ENCODE measurements around the gene ANO10.

ANO10 gene

GRCh38 chr3:43399034-43399433 lies 222.8 kb downstream of the ANO10 start:
- Histone ChIP-seq H3K9ac (ENCODE audit: insufficient read length, low read depth) (no peak overlapping the region), H3K9me3 (ENCODE audit: insufficient read depth, low read length) (no peaks in the 10 kb centered on the region), H3K36me3 (ENCODE audit: insufficient read depth, insufficient read length, low read length) (no peaks in the 10 kb centered on the region), H3K27me3 (ENCODE audit: insufficient read depth, insufficient read length) (no peaks in the 10 kb centered on the region), H3K4me3 (ENCODE audit: insufficient read length, low read depth) (no peak overlapping the region), H3K4me1 (ENCODE audit: insufficient read depth, insufficient read length) (no peaks in the 10 kb centered on the region)
- TF ChIP-seq ZNF274 (IDR thresholded peaks at IDR 0.05; ENCODE audit: low read depth, low read length) (no peak), SUZ12 (IDR thresholded peaks at IDR 0.05; ENCODE audit: extremely low read depth, insufficient read depth, insufficient read length) (no peak), YY1 (IDR thresholded peaks at IDR 0.05; ENCODE audit: insufficient read depth, insufficient read length) (no peak)
- DNase-seq (ENCODE audit: low read depth, low spot score): no peak

GRCh38 chr3:43394041-43394554 lies 227.7 kb downstream of the ANO10 start:
- no peaks in the 10 kb centered on the region for H3K4me1 ChIP-seq (ENCODE audit: insufficient read depth, insufficient read length)
- H3K27me3 ChIP-seq (ENCODE audit: insufficient read depth, insufficient read length): no peaks in the 10 kb centered on the region
- no peaks in the 10 kb centered on the region for H3K36me3 ChIP-seq (ENCODE audit: insufficient read depth, insufficient read length, low read length)
- no peaks in the 10 kb centered on the region for H3K9me3 ChIP-seq (ENCODE audit: insufficient read depth, low read length)
- no peak overlapping the region for H3K4me3 ChIP-seq (ENCODE audit: insufficient read length, low read depth)
- no peak for DNase-seq (ENCODE audit: low read depth, low spot score)
- TF ChIP-seq YY1 (IDR thresholded peaks at IDR 0.05; ENCODE audit: insufficient read depth, insufficient read length) (no peak), ZNF274 (IDR thresholded peaks at IDR 0.05; ENCODE audit: low read depth, low read length) (no peak), SUZ12 (IDR thresholded peaks at IDR 0.05; ENCODE audit: extremely low read depth, insufficient read depth, insufficient read length) (no peak)
- no peak overlapping the region for H3K9ac ChIP-seq (ENCODE audit: insufficient read length, low read depth)

GRCh38 chr3:43391621-43392020 lies 230.2 kb downstream of the ANO10 start:
- Histone ChIP-seq H3K27me3 (ENCODE audit: insufficient read depth, insufficient read length) (no peaks in the 10 kb centered on the region), H3K4me1 (ENCODE audit: insufficient read depth, insufficient read length) (no peaks in the 10 kb centered on the region), H3K4me3 (ENCODE audit: insufficient read length, low read depth) (no peak overlapping the region), H3K9me3 (ENCODE audit: insufficient read depth, low read length) (no peaks in the 10 kb centered on the region), H3K9ac (ENCODE audit: insufficient read length, low read depth) (no peak overlapping the region), H3K36me3 (ENCODE audit: insufficient read depth, insufficient read length, low read length) (no peaks in the 10 kb centered on the region)
- DNase-seq (ENCODE audit: low read depth, low spot score): no peak
- TF ChIP-seq SUZ12 (IDR thresholded peaks at IDR 0.05; ENCODE audit: extremely low read depth, insufficient read depth, insufficient read length): no peak
- no peak for TF ChIP-seq YY1 (IDR thresholded peaks at IDR 0.05; ENCODE audit: insufficient read depth, insufficient read length)
- TF ChIP-seq ZNF274 (IDR thresholded peaks at IDR 0.05; ENCODE audit: low read depth, low read length): no peak

- Histone ChIP-seq H3K9ac (ENCODE audit: insufficient read length, low read depth) (no peak overlapping the region), H3K9me3 (ENCODE audit: insufficient read depth, low read length) (no peaks in the 10 kb centered on the region; the same call in 1 of the 2 replicates), H3K27me3 (ENCODE audit: insufficient read depth, insufficient read length) (no peaks in the 10 kb centered on the region), H3K4me1 (ENCODE audit: insufficient read depth, insufficient read length) (no peaks in the 10 kb centered on the region), H3K4me3 (ENCODE audit: insufficient read length, low read depth) (no peak overlapping the region), H3K36me3 (ENCODE audit: insufficient read depth, insufficient read length, low read length) (no peaks in the 10 kb centered on the region)
- TF ChIP-seq YY1 (IDR thresholded peaks at IDR 0.05; ENCODE audit: insufficient read depth, insufficient read length) (no peak), ZNF274 (IDR thresholded peaks at IDR 0.05; ENCODE audit: low read depth, low read length) (no peak), SUZ12 (IDR thresholded peaks at IDR 0.05; ENCODE audit: extremely low read depth, insufficient read depth, insufficient read length) (no peak)
- DNase-seq (ENCODE audit: low read depth, low spot score): no peak
Observed at GRCh38 chr3:43390255-43390588, 231.6 kb downstream of the ANO10 start.

- Histone ChIP-seq H3K36me3 (ENCODE audit: insufficient read depth, insufficient read length, low read length) (no peaks in the 10 kb centered on the region), H3K9me3 (ENCODE audit: insufficient read depth, low read length) (no peaks in the 10 kb centered on the region; the same call in 1 of the 2 replicates), H3K9ac (ENCODE audit: insufficient read length, low read depth) (no peak overlapping the region), H3K4me3 (ENCODE audit: insufficient read length, low read depth) (no peak overlapping the region), H3K4me1 (ENCODE audit: insufficient read depth, insufficient read length) (no peaks in the 10 kb centered on the region), H3K27me3 (ENCODE audit: insufficient read depth, insufficient read length) (no peaks in the 10 kb centered on the region)
- DNase-seq (ENCODE audit: low read depth, low spot score): no peak
- TF ChIP-seq ZNF274 (IDR thresholded peaks at IDR 0.05; ENCODE audit: low read depth, low read length): no peak
- TF ChIP-seq SUZ12 (IDR thresholded peaks at IDR 0.05; ENCODE audit: extremely low read depth, insufficient read depth, insufficient read length): no peak
- no peak for TF ChIP-seq YY1 (IDR thresholded peaks at IDR 0.05; ENCODE audit: insufficient read depth, insufficient read length)
Observed at GRCh38 chr3:43389388-43390254, 232.2 kb downstream of the ANO10 start.

GRCh38 chr3:43388915-43389314 lies 232.9 kb downstream of the ANO10 start:
- H3K4me1 ChIP-seq (ENCODE audit: insufficient read depth, insufficient read length): no peaks in the 10 kb centered on the region
- DNase-seq (ENCODE audit: low read depth, low spot score): no peak
- no peak overlapping the region for H3K4me3 ChIP-seq (ENCODE audit: insufficient read length, low read depth)
- TF ChIP-seq YY1 (IDR thresholded peaks at IDR 0.05; ENCODE audit: insufficient read depth, insufficient read length): no peak
- no peak for TF ChIP-seq SUZ12 (IDR thresholded peaks at IDR 0.05; ENCODE audit: extremely low read depth, insufficient read depth, insufficient read length)
- TF ChIP-seq ZNF274 (IDR thresholded peaks at IDR 0.05; ENCODE audit: low read depth, low read length): no peak
- H3K9ac ChIP-seq (ENCODE audit: insufficient read length, low read depth): no peak overlapping the region
- no peaks in the 10 kb centered on the region for H3K27me3 ChIP-seq (ENCODE audit: insufficient read depth, insufficient read length)
- no peaks in the 10 kb centered on the region; the same call in 1 of the 2 replicates for H3K9me3 ChIP-seq (ENCODE audit: insufficient read depth, low read length)
- H3K36me3 ChIP-seq (ENCODE audit: insufficient read depth, insufficient read length, low read length): no peaks in the 10 kb centered on the region

- Histone ChIP-seq H3K4me1 (ENCODE audit: insufficient read depth, insufficient read length) (no peaks in the 10 kb centered on the region), H3K27me3 (ENCODE audit: insufficient read depth, insufficient read length) (no peaks in the 10 kb centered on the region), H3K9me3 (ENCODE audit: insufficient read depth, low read length) (no peaks in the 10 kb centered on the region; the same call in 1 of the 2 replicates), H3K36me3 (ENCODE audit: insufficient read depth, insufficient read length, low read length) (no peaks in the 10 kb centered on the region), H3K9ac (ENCODE audit: insufficient read length, low read depth) (no peak overlapping the region), H3K4me3 (ENCODE audit: insufficient read length, low read depth) (no peak overlapping the region)
- TF ChIP-seq SUZ12 (IDR thresholded peaks at IDR 0.05; ENCODE audit: extremely low read depth, insufficient read depth, insufficient read length): no peak
- TF ChIP-seq YY1 (IDR thresholded peaks at IDR 0.05; ENCODE audit: insufficient read depth, insufficient read length): no peak
- TF ChIP-seq ZNF274 (IDR thresholded peaks at IDR 0.05; ENCODE audit: low read depth, low read length): no peak
- no peak for DNase-seq (ENCODE audit: low read depth, low spot score)
Observed at GRCh38 chr3:43388175-43388574, 233.6 kb downstream of the ANO10 start.

All from NT2/D1 (cell line).